Thoracic aorta (tissue), 2 donors: Measurements from ENCODE around the gene NUDT3. TPM values are rescaled to one million over a fixed set of nuclear protein-coding genes. Genes with fewer than 3 reads are reported as not detected.
"Not testable (repeated sequence)": the region's sequence is repeated elsewhere in the genome, so short reads cannot be mapped to it uniquely, and the experiment has no call there.

Experiments used
- ATAC-seq: fragments of 150-250 bp; one replicate; pipeline ENCODE4 v1.8.0; 2017; ENCODE audit warnings: low read depth; ENCODE audit not compliant: insufficient number of reproducible peaks, low FRiP score
- DNase-seq: peaks from one replicate; pipeline ENCODE4 v3.0.0-alpha.2; 2020; ENCODE audit warnings: low spot score
- H3K27ac ChIP-seq, 2 donors: fragments of 200-600 bp; sonication (generic); 1 replicate in 1 of 2; 2 replicates in 1 of 2; pipeline ENCODE4 v1.5.1; 2016; ENCODE audit warnings: mild to moderate bottlenecking in 2 of 2, moderate library complexity in 2 of 2
- H3K27me3 ChIP-seq: fragments of 200-600 bp; sonication (generic); replicated peaks from 2 replicates; pipeline ENCODE4 v1.6.0; 2016; ENCODE audit warnings: mild to moderate bottlenecking; ENCODE audit not compliant: insufficient read depth
- H3K36me3 ChIP-seq: fragments of 200-600 bp; sonication (generic); one replicate; pipeline ENCODE4 v1.5.1; 2016
- H3K4me1 ChIP-seq, 2 donors: fragments of 200-600 bp; sonication (generic); 1 replicate in 1 of 2; 2 replicates in 1 of 2; pipeline versions ENCODE4 v1.5.1 to v1.6.0; 2016; ENCODE audit warnings: low read depth in 2 of 2, mild to moderate bottlenecking in 1 of 2; ENCODE audit not compliant: control insufficient read depth in 1 of 2
- H3K4me3 ChIP-seq: fragments of 200-600 bp; sonication (generic); 2 replicates; pipeline ENCODE4 v1.5.1; 2016; ENCODE audit warnings: mild to moderate bottlenecking
- H3K9me3 ChIP-seq: fragments of 200-600 bp; sonication (generic); 2 replicates; pipeline ENCODE4 v1.5.1; 2016
- total RNA-seq, 2 donors: library from RNA; depleted of rRNA; stranded (reverse); fragments of >200 nt; gene quantifications; one replicate each; pipeline versions ENCODE4 v1.1.0 to v1.2.3, GENCODE V29; 2016
- TF ChIP-seq, protein P1 (sequence below): fragments of 200-600 bp; sonication (generic); IDR thresholded peaks from one replicate; pipeline ENCODE4 v1.5.1; 2019; ENCODE audit warnings: antibody characterized with exemption

Gene NUDT3
- total RNA-seq, 2 donors from 2014 or later, result 34.8 to 46.8 TPM

GRCh38 chr6:34360556-34360955 is 31.9 kb downstream of the NUDT3 start:
- Histone ChIP-seq H3K27me3 (no peaks in the 10 kb centered on the region), H3K9me3 (no peaks in the 10 kb centered on the region), H3K36me3 (no peaks in the 10 kb centered on the region), H3K4me1 (peaks cover 21 to 47% of the 10 kb centered on the region in 2 donors), H3K27ac (peak overlapping the region; percentile 53 to 56), H3K4me3 (peak overlapping the region; percentile 19)
- DNase-seq (no peak), ATAC-seq (no peak)
- TF ChIP-seq, protein P1, sequence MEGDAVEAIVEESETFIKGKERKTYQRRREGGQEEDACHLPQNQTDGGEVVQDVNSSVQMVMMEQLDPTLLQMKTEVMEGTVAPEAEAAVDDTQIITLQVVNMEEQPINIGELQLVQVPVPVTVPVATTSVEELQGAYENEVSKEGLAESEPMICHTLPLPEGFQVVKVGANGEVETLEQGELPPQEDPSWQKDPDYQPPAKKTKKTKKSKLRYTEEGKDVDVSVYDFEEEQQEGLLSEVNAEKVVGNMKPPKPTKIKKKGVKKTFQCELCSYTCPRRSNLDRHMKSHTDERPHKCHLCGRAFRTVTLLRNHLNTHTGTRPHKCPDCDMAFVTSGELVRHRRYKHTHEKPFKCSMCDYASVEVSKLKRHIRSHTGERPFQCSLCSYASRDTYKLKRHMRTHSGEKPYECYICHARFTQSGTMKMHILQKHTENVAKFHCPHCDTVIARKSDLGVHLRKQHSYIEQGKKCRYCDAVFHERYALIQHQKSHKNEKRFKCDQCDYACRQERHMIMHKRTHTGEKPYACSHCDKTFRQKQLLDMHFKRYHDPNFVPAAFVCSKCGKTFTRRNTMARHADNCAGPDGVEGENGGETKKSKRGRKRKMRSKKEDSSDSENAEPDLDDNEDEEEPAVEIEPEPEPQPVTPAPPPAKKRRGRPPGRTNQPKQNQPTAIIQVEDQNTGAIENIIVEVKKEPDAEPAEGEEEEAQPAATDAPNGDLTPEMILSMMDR, result no peak

DNA sequence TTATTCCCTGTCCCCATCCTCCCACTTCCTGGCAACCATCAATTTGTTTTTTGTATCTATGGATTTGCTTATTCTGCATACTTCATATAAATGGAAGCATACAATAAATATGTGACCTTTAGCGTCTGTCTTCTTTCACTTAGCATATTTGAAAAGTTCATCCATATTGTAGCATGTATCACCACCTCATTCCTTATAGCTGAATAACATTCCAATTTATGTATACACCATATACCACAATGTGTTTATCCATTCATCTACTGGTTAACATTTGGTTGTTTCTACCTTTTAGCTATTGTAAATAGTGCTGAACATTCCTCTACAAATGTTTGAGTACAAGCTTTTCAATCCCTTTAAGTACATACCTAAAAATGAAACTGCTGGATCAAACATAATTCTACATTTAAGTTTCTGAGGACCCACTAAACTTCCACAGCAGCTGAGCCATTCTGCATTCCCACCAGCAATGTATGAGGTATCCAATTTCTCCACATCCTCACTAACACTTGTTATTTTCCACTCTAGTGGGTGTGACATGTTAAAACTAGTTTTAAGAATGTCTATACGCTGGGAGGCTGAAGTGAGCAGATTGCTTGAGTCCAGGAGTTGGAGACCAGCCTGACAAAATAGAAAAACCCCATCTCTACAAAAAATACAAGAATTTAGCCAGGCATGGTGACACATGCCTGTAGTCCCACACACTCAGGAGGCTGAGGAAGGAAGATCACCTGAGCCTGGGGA is 32.9 kb downstream of the NUDT3 start:
- H3K9me3 ChIP-seq, result no peaks in the 10 kb centered on the region
- peak overlapping the region; percentile 19 for H3K4me3 ChIP-seq
- DNase-seq, result no peak
- TF ChIP-seq, protein P1, result no peak
- peak overlapping the region; percentile 53 to 56 for H3K27ac ChIP-seq
- H3K4me1 ChIP-seq, result peaks cover 21 to 47% of the 10 kb centered on the region in 2 donors
- no peaks in the 10 kb centered on the region for H3K36me3 ChIP-seq
- no peaks in the 10 kb centered on the region for H3K27me3 ChIP-seq
- no peak for ATAC-seq

- DNase-seq (no peak), ATAC-seq (no peak)
- Histone ChIP-seq H3K36me3 (no peaks in the 10 kb centered on the region), H3K4me1 (peaks cover 16 to 42% of the 10 kb centered on the region in 2 donors), H3K27ac (no peak overlapping the region), H3K4me3 (no peak overlapping the region), H3K27me3 (no peaks in the 10 kb centered on the region), H3K9me3 (no peaks in the 10 kb centered on the region)
- TF ChIP-seq, protein P1, result no peak
Observed at GRCh38 chr6:34358389-34358905, 34.0 kb downstream of the NUDT3 start.

DNA sequence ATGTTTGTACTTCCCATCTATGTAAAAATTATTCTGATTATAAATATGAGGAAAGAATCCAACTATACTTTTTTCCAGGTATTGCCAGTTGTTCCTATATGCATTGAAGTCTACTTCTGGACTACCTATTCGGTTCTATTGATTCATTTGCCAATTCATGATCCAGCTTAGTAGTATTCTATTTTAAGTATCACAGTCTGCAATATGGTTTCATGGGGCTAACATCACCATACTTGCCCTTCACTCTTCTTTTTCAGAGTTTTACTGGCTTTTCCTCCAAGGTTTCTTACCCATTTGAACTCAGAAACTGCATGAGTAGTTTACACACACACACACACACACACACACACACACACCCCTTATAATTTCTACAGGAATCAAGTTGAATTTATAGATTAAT is 34.5 kb downstream of the NUDT3 start:
- H3K27me3 ChIP-seq, result no peaks in the 10 kb centered on the region
- H3K36me3 ChIP-seq, result no peaks in the 10 kb centered on the region
- ATAC-seq (no peak), DNase-seq (no peak)
- no peaks in the 10 kb centered on the region for H3K9me3 ChIP-seq
- H3K4me3 ChIP-seq, result no peak overlapping the region
- TF ChIP-seq, protein P1, result no peak
- H3K27ac ChIP-seq, result no peak overlapping the region
- H3K4me1 ChIP-seq, result peaks cover 12 to 37% of the 10 kb centered on the region in 2 donors

DNA sequence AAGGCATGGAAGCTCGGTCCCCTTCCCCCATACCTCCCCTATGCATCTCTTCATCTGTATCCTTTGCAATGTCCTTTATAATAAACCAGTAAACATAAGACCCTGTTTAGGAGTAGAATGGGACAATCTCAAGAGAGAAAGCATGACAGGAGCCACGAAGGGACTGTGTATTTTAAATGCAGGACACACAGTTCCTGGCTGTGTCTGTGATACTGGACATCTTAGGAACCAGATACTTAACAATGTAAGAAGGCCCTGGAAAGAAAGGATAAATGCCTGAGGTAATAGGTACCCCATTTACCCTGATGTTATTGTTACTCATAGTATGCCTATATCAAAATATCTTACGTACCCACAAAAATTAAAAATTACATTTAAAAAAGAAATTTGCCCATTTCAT is 36.6 kb downstream of the NUDT3 start:
- TF ChIP-seq, protein P1, result no peak
- no peak overlapping the region for H3K27ac ChIP-seq
- no peak for DNase-seq
- H3K27me3 ChIP-seq, result no peaks in the 10 kb centered on the region
- H3K4me3 ChIP-seq, result no peak overlapping the region
- H3K4me1 ChIP-seq, result peaks cover 8 to 34% of the 10 kb centered on the region in 2 donors
- no peak for ATAC-seq
- no peaks in the 10 kb centered on the region for H3K9me3 ChIP-seq
- H3K36me3 ChIP-seq, result no peaks in the 10 kb centered on the region

DNA sequence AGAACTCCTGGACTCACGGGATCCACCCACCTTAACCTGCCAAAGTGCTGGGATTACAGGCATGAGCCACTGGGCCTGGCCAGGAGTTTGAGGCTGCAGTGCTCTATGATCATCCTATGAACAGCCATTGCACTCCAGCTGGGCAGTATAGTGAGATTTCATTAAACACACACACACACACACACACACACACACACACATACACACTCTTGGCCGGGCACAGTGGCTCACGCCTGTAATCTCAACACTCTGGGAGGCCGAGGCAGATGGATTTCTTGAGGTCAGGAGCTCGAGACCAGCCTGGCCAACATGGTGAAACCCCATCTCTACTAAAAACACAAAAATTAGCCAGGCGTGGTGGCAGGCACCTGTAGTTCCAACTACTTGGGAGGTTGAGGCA is 38.2 kb downstream of the NUDT3 start:
- not testable (repeated sequence) for H3K4me3 ChIP-seq, H3K9me3 ChIP-seq, DNase-seq, H3K27ac ChIP-seq, H3K36me3 ChIP-seq, H3K27me3 ChIP-seq, ATAC-seq
- H3K4me1 ChIP-seq, result peaks cover 11 to 31% of the 10 kb centered on the region in 2 donors

- H3K36me3 ChIP-seq, ATAC-seq, H3K27ac ChIP-seq, DNase-seq, H3K9me3 ChIP-seq, H3K27me3 ChIP-seq, H3K4me3 ChIP-seq: not testable (repeated sequence)
- H3K4me1 ChIP-seq, result peaks cover 9 to 24% of the 10 kb centered on the region in 2 donors
Observed at GRCh38 chr6:34353530-34353929, 38.9 kb downstream of the NUDT3 start.
